IPS-18c (cell line): ENCODE results near the gene NBR1.
"Not testable (repeated sequence)": the region's sequence is repeated elsewhere in the genome, so short reads cannot be mapped to it uniquely, and the experiment has no call there.

Experiments
- H3K4me3 ChIP-seq: 2 replicates; pipeline ENCODE4 v1.7.0; 2013; ENCODE audit warnings: low read depth, mild to moderate bottlenecking, low read length, moderate library complexity; ENCODE audit not compliant: insufficient read depth
- H3K9me3 ChIP-seq: one replicate; pipeline ENCODE4 v1.6.1; 2013; ENCODE audit warnings: mild to moderate bottlenecking, low read length, moderate library complexity; ENCODE audit not compliant: control insufficient read depth, insufficient read depth

The NBR1 gene

GRCh38 chr17:43226393-43226792 is 55.4 kb downstream of the NBR1 start:
- H3K4me3 ChIP-seq = no peak overlapping the region
- no peaks in the 10 kb centered on the region for H3K9me3 ChIP-seq

- H3K4me3 ChIP-seq, H3K9me3 ChIP-seq: not testable (repeated sequence)
Measured at GRCh38 chr17:43228020-43228782, 57.2 kb downstream of the NBR1 start, which contains the start of gene CCDC200. Gene CCDC200, minus strand, starts transcription at chr17:43228623. Its CDS starts 69 bp downstream, at chr17:43228554.

- H3K4me3 ChIP-seq, H3K9me3 ChIP-seq: not testable (repeated sequence)
Measured at GRCh38 chr17:43231205-43232020, 60.4 kb downstream of the NBR1 start.

- H3K4me3 ChIP-seq = not testable (repeated sequence)
Measured at GRCh38 chr17:43232021-43232699, 61.1 kb downstream of the NBR1 start.

GRCh38 chr17:43233263-43233662 is 62.2 kb downstream of the NBR1 start:
- not testable (repeated sequence) for H3K9me3 ChIP-seq, H3K4me3 ChIP-seq

More at GRCh38 chr17:43232021-43232699, 61.1 kb downstream of the NBR1 start:
- H3K9me3 ChIP-seq = not testable (repeated sequence)

- not testable (repeated sequence) for H3K9me3 ChIP-seq
Measured at GRCh38 chr17:43233877-43234276, 62.9 kb downstream of the NBR1 start, which contains the start of gene RNU2-1. Gene RNU2-1, minus strand, starts transcription at chr17:43233977.

GRCh38 chr17:43239597-43239996 is 68.6 kb downstream of the NBR1 start:
- not testable (repeated sequence) for H3K4me3 ChIP-seq, H3K9me3 ChIP-seq

More at GRCh38 chr17:43233877-43234276, 62.9 kb downstream of the NBR1 start, which contains the start of gene RNU2-1:
- not testable (repeated sequence) for H3K4me3 ChIP-seq

GRCh38 chr17:43240596-43241352 is 69.8 kb downstream of the NBR1 start:
- H3K9me3 ChIP-seq, H3K4me3 ChIP-seq: not testable (repeated sequence)

- H3K4me3 ChIP-seq, H3K9me3 ChIP-seq: not testable (repeated sequence)
Measured at GRCh38 chr17:43246456-43246855, 75.4 kb downstream of the NBR1 start.
